Measurements from ENCODE around the gene UPF1. TPM values are rescaled to one million over a fixed set of nuclear protein-coding genes. Genes with fewer than 3 reads are reported as not detected.

UPF1 gene
- total RNA-seq, 1 experiment from 2014 or later: 78.8 TPM

- peaks cover 90% of the 10 kb centered on the region for H4K20me1 ChIP-seq (ENCODE audit: insufficient read depth)
- CTCF ChIA-PET: interaction anchor here (0.5 kb wide), 1 partner anchor 407 kb away, joined by 5 read pairs; no protein-coding TSS in a partner anchor
- intact Hi-C loops (cut with micrococcal nuclease; ENCODE audit: unreplicated experiment): no loop called here
These were observed 20.0 kb downstream of the UPF1 start for GRCh38 chr19:18851673-18852325.

DNA sequence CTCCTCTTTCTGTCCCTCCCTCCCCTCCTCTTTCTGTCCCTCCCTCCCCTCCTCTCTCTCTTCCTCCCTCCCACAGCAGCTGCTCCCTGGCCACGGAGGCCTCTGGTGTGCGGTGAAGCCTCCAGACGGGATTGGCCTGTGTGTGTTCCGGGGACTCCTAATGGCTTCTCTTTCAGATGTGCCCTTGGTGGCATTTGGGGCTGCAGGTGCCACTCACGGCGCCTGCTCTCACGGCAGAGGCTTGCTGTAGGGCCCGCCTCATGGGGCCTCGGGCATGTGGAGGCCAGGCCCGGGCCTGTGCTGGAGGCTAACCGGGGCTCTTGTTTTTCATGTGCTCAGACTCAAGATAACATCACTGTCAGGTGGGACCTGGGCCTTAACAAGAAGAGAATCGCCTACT is 20.9 kb downstream of the UPF1 start:
- BruUV-seq (replicated peaks): no TSS peak
- no peak for DNase-seq
- Histone ChIP-seq H3K9me3 (ENCODE audit: insufficient read depth, low read depth) (no peaks in the 10 kb centered on the region), H3K36me3 (ENCODE audit: low read depth) (peaks cover 48% of the 10 kb centered on the region), H2AFZ (no peak overlapping the region), H3K4me3 (no peak overlapping the region), H3F3A (ENCODE audit: insufficient read depth, low read depth) (peaks cover 29% of the 10 kb centered on the region; the same call in 1 of the 2 replicates), H3K9me2 (ENCODE audit: insufficient read depth) (no peaks in the 10 kb centered on the region), H3K4me1 (replicated peaks; ENCODE audit: insufficient read depth) (no peaks in the 10 kb centered on the region), H4K20me1 (ENCODE audit: insufficient read depth) (peaks cover 90% of the 10 kb centered on the region), H3K27ac (no peak overlapping the region), H3K4me2 (no peak overlapping the region), H3K27me3 (ENCODE audit: insufficient read depth, low read depth) (no peaks in the 10 kb centered on the region), H3K79me2 (ENCODE audit: low read depth) (peaks cover 41% of the 10 kb centered on the region)
- CTCF ChIA-PET: no interaction called here
- TF ChIP-seq EZH2 (IDR thresholded peaks at IDR 0.05; ENCODE audit: low read depth): no peak
- TF ChIP-seq, protein P1, sequence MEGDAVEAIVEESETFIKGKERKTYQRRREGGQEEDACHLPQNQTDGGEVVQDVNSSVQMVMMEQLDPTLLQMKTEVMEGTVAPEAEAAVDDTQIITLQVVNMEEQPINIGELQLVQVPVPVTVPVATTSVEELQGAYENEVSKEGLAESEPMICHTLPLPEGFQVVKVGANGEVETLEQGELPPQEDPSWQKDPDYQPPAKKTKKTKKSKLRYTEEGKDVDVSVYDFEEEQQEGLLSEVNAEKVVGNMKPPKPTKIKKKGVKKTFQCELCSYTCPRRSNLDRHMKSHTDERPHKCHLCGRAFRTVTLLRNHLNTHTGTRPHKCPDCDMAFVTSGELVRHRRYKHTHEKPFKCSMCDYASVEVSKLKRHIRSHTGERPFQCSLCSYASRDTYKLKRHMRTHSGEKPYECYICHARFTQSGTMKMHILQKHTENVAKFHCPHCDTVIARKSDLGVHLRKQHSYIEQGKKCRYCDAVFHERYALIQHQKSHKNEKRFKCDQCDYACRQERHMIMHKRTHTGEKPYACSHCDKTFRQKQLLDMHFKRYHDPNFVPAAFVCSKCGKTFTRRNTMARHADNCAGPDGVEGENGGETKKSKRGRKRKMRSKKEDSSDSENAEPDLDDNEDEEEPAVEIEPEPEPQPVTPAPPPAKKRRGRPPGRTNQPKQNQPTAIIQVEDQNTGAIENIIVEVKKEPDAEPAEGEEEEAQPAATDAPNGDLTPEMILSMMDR (conservative IDR thresholded peaks at IDR 0.05): no peak
- intact Hi-C loops (cut with micrococcal nuclease; ENCODE audit: unreplicated experiment): no loop called here
- POLR2A ChIA-PET (ENCODE audit: unreplicated experiment): no interaction called here

More at GRCh38 chr19:18851673-18852325, 20.0 kb downstream of the UPF1 start:
- Histone ChIP-seq H2AFZ (no peak overlapping the region), H3K36me3 (ENCODE audit: low read depth) (peaks cover 50% of the 10 kb centered on the region), H3K4me2 (no peak overlapping the region), H3K27ac (no peak overlapping the region), H3K4me3 (no peak overlapping the region), H3F3A (ENCODE audit: insufficient read depth, low read depth) (peaks cover 32% of the 10 kb centered on the region; the same call in 1 of the 2 replicates), H3K9me3 (ENCODE audit: insufficient read depth, low read depth) (no peaks in the 10 kb centered on the region), H3K27me3 (ENCODE audit: insufficient read depth, low read depth) (no peaks in the 10 kb centered on the region), H3K79me2 (ENCODE audit: low read depth) (peaks cover 49% of the 10 kb centered on the region), H3K9me2 (ENCODE audit: insufficient read depth) (no peaks in the 10 kb centered on the region), H3K4me1 (replicated peaks; ENCODE audit: insufficient read depth) (no peaks in the 10 kb centered on the region)
- POLR2A ChIA-PET (ENCODE audit: unreplicated experiment): no interaction called here
- TF ChIP-seq, protein P1 (conservative IDR thresholded peaks at IDR 0.05): no peak
- TF ChIP-seq EZH2 (IDR thresholded peaks at IDR 0.05; ENCODE audit: low read depth): no peak
- DNase-seq: no peak
- BruUV-seq (replicated peaks): no TSS peak

GRCh38 chr19:18853755-18854427 is 22.1 kb downstream of the UPF1 start:
- peaks cover 84% of the 10 kb centered on the region for H4K20me1 ChIP-seq (ENCODE audit: insufficient read depth)
- H3K4me2 ChIP-seq: no peak overlapping the region
- no peak overlapping the region for H3K4me3 ChIP-seq
- no peak overlapping the region for H3K27ac ChIP-seq
- TF ChIP-seq, protein P1 (conservative IDR thresholded peaks at IDR 0.05): no peak
- TF ChIP-seq EZH2 (IDR thresholded peaks at IDR 0.05; ENCODE audit: low read depth): no peak
- POLR2A ChIA-PET (ENCODE audit: unreplicated experiment): interaction anchor here (0.5 kb wide), 1 partner anchor 403 kb away, joined by 4 read pairs; no protein-coding TSS in a partner anchor
- CTCF ChIA-PET: interaction anchor here (0.5 kb wide), 1 partner anchor 403 kb away, joined by 4 read pairs; no protein-coding TSS in a partner anchor
- no peak overlapping the region for H2AFZ ChIP-seq
- H3K79me2 ChIP-seq (ENCODE audit: low read depth): peaks cover 29% of the 10 kb centered on the region
- BruUV-seq (replicated peaks): no TSS peak
- intact Hi-C loops (cut with micrococcal nuclease; ENCODE audit: unreplicated experiment): no loop called here
- H3F3A ChIP-seq (ENCODE audit: insufficient read depth, low read depth): peaks cover 24% of the 10 kb centered on the region; the same call in 1 of the 2 replicates
- no peaks in the 10 kb centered on the region for H3K27me3 ChIP-seq (ENCODE audit: insufficient read depth, low read depth)
- H3K4me1 ChIP-seq (replicated peaks; ENCODE audit: insufficient read depth): no peaks in the 10 kb centered on the region
- H3K36me3 ChIP-seq (ENCODE audit: low read depth): peaks cover 38% of the 10 kb centered on the region
- DNase-seq: no peak
- no peaks in the 10 kb centered on the region for H3K9me3 ChIP-seq (ENCODE audit: insufficient read depth, low read depth)
- no peaks in the 10 kb centered on the region for H3K9me2 ChIP-seq (ENCODE audit: insufficient read depth)
